Gastroesophageal sphincter (tissue), 3 donors: ENCODE measurements around the gene SLC19A2.

ENCODE experiments used
- CTCF ChIP-seq, 4 experiments: fragments of 200-600 bp in 2 of 4; fragments of 450-650 bp in 2 of 4; sonication (generic) in 1 of 4; IDR thresholded peaks; one replicate each; pipeline ENCODE4 v1.5.1; 2017 to 2019; ENCODE audit warnings: antibody characterized with exemption in 4 of 4, mild to moderate bottlenecking in 2 of 4, moderate library complexity in 2 of 4
- EP300 ChIP-seq: sonication (generic); formaldehyde crosslinking; IDR thresholded peaks from one replicate; pipeline ENCODE4 v1.6.1; 2017; ENCODE audit warnings: antibody characterized with exemption, mild to moderate bottlenecking
- POLR2A ChIP-seq, 2 donors: fragments of 450-650 bp; IDR thresholded peaks; one replicate each; pipeline ENCODE4 v1.6.1; 2017; ENCODE audit warnings: antibody characterized with exemption in 2 of 2, mild to moderate bottlenecking in 2 of 2, moderate library complexity in 1 of 2
- POLR2AphosphoS5 ChIP-seq: sonication (generic); formaldehyde crosslinking; IDR thresholded peaks from one replicate; pipeline ENCODE4 v1.6.1; 2017; ENCODE audit warnings: antibody characterized with exemption

- TF ChIP-seq CTCF (IDR thresholded peaks at IDR 0.05) (no peak), EP300 (no peak), POLR2A (IDR thresholded peaks at IDR 0.05) (no peak), POLR2AphosphoS5 (no peak)
These were observed 24.3 kb upstream of the SLC19A2 start for GRCh38 chr1:169510060-169510459.
